ENCODE data around the gene CDKL4. TPM values are rescaled to one million over a fixed set of nuclear protein-coding genes. Genes with fewer than 3 reads are reported as not detected.
"Not testable (repeated sequence)": the region's sequence is repeated elsewhere in the genome, so short reads cannot be mapped to it uniquely, and the experiment has no call there.

Gene CDKL4
- polyA plus RNA-seq, 2 donors: not detected

DNA sequence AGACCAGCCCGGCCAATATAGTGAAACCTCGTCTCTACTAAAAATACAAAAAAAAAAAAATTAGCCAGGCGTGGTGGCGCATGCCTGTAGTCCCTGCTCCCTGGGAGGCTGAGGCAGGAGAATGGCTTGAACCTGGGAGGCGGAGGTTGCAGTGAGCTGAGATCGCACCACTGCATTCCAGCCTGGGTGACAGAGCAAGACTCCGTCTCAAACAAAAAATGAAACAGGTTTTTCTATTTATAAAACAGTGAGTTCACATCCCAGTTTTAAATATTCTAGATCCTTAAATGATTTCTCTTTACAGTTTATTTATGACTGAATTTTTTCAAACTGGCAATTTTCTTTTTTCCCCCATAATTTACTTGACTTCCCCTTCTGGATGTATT is 102.8 kb downstream of the CDKL4 start:
- H3K4me3 ChIP-seq (ENCODE audit: low read depth in 1 of 2, low read length in 2 of 2); H3K9me3 ChIP-seq (ENCODE audit: control insufficient read depth in 2 of 2, insufficient read depth in 1 of 2, low read depth in 1 of 2, low read length in 1 of 2); H3K36me3 ChIP-seq (ENCODE audit: control insufficient read depth in 2 of 2, insufficient read depth in 2 of 2, low read length in 1 of 2); H3K27me3 ChIP-seq (ENCODE audit: control insufficient read depth in 1 of 2, insufficient read depth in 2 of 2, low read length in 2 of 2); H3K4me1 ChIP-seq (ENCODE audit: control insufficient read depth in 2 of 2, insufficient read depth in 2 of 2, low read length in 1 of 2); H3K27ac ChIP-seq (ENCODE audit: low read depth in 2 of 2, low read length in 1 of 2): not testable (repeated sequence)
- WGBS, 2 donors: 85 to 87% methylated on average over 7 of the region's 7 CpGs

DNA sequence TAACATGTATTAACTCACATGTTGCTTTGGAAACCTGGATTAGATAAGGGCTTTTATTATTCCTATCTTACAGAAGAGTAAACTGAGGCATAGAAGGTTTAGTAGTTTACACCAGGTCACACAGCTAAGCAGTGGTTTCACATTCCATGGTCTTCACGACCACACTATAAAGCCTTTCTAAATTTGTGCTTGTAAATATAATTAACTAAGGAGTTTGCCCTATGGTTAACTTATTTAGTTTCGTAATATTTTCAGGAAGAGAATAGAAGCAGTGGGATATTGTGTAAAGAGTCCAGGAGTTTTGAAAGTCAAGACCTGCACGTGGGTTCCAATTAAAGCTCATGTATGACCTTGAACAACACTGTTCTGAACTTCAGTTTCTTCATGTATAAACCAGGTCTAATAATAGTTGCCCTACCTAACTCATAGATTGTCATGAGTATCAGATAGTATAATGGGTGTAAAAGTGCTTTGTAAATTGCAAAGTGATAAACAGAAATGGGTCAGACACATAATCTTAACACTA is 103.4 kb downstream of the CDKL4 start:
- Histone ChIP-seq H3K36me3 (ENCODE audit: control insufficient read depth in 2 of 2, insufficient read depth in 2 of 2, low read length in 1 of 2) (no peaks in the 10 kb centered on the region), H3K27me3 (ENCODE audit: control insufficient read depth in 1 of 2, insufficient read depth in 2 of 2, low read length in 2 of 2) (no peaks in the 10 kb centered on the region), H3K4me3 (ENCODE audit: low read depth in 1 of 2, low read length in 2 of 2) (no peak overlapping the region), H3K27ac (ENCODE audit: low read depth in 2 of 2, low read length in 1 of 2) (no peak overlapping the region), H3K4me1 (ENCODE audit: control insufficient read depth in 2 of 2, insufficient read depth in 2 of 2, low read length in 1 of 2) (no peaks in the 10 kb centered on the region), H3K9me3 (ENCODE audit: control insufficient read depth in 2 of 2, insufficient read depth in 1 of 2, low read depth in 1 of 2, low read length in 1 of 2) (no peaks in the 10 kb centered on the region)
- 57% methylated on average over 3 of the region's 3 CpGs for WGBS, 2 donors

DNA sequence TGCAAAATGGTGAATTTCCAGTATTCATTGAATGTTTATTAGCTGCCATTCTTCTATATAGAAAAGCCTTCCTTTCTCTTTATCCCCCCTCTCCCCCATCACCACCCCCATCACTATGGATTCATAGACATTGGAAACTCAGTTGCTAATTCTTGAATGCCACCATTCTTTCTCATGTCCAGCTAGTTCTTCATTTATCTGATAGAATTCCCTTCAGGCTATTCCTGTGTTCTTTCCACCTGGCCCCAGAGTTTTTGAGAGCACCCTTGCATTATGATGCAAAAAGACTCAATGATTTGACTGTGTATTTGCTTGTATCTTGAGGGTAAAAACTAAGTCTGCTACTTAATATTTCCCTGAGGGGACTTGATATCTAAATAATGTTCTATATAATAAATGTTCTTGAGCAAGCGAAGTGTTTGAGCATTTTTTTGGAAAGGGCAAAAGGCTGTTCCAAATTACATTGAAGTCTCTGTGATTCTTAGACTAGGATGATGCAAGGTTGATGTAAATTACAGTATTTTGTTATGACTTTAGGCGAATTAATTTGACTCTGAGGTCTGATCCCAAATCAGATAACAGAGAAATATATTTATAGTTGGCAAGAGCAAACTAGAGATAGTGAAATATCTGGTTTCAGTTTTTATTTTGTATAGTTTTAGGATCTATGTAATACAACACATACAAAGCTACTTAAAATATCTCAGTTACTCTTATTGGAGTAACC is 104.1 kb downstream of the CDKL4 start:
- no peaks in the 10 kb centered on the region for H3K4me1 ChIP-seq (ENCODE audit: control insufficient read depth in 2 of 2, insufficient read depth in 2 of 2, low read length in 1 of 2)
- H3K27me3 ChIP-seq (ENCODE audit: control insufficient read depth in 1 of 2, insufficient read depth in 2 of 2, low read length in 2 of 2): no peaks in the 10 kb centered on the region
- no peaks in the 10 kb centered on the region for H3K36me3 ChIP-seq (ENCODE audit: control insufficient read depth in 2 of 2, insufficient read depth in 2 of 2, low read length in 1 of 2)
- no peak overlapping the region for H3K27ac ChIP-seq (ENCODE audit: low read depth in 2 of 2, low read length in 1 of 2)
- 61 to 63% methylated on average over 2 of the region's 2 CpGs for WGBS, 2 donors
- H3K9me3 ChIP-seq (ENCODE audit: control insufficient read depth in 2 of 2, insufficient read depth in 1 of 2, low read depth in 1 of 2, low read length in 1 of 2): no peaks in the 10 kb centered on the region
- no peak overlapping the region for H3K4me3 ChIP-seq (ENCODE audit: low read depth in 1 of 2, low read length in 2 of 2)

DNA sequence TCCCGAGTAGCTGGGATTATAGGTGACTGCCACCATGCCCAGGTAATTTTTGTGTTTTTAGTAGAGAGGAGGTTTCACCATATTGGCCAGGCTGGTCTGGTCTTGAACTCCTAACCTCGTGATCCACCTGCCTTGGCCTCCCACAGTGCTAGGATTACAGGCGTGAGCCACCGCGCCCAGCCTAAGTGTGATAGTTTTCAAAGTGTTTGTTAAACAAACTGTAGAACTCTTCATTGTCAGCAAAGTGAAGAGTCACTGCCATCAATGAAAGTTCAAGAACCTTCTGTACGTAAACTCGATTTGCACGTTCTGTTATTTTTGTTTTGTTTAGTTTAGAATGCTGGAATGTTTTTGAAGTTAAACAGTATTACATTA is 104.9 kb downstream of the CDKL4 start:
- H3K4me3 ChIP-seq (ENCODE audit: low read depth in 1 of 2, low read length in 2 of 2): no peak overlapping the region
- no peaks in the 10 kb centered on the region for H3K9me3 ChIP-seq (ENCODE audit: control insufficient read depth in 2 of 2, insufficient read depth in 1 of 2, low read depth in 1 of 2, low read length in 1 of 2)
- H3K27me3 ChIP-seq (ENCODE audit: control insufficient read depth in 1 of 2, insufficient read depth in 2 of 2, low read length in 2 of 2): no peaks in the 10 kb centered on the region
- no peaks in the 10 kb centered on the region for H3K36me3 ChIP-seq (ENCODE audit: control insufficient read depth in 2 of 2, insufficient read depth in 2 of 2, low read length in 1 of 2)
- no peak overlapping the region for H3K27ac ChIP-seq (ENCODE audit: low read depth in 2 of 2, low read length in 1 of 2)
- no peaks in the 10 kb centered on the region for H3K4me1 ChIP-seq (ENCODE audit: control insufficient read depth in 2 of 2, insufficient read depth in 2 of 2, low read length in 1 of 2)
- WGBS, 2 donors: 86 to 91% methylated on average over 8 of the region's 8 CpGs

DNA sequence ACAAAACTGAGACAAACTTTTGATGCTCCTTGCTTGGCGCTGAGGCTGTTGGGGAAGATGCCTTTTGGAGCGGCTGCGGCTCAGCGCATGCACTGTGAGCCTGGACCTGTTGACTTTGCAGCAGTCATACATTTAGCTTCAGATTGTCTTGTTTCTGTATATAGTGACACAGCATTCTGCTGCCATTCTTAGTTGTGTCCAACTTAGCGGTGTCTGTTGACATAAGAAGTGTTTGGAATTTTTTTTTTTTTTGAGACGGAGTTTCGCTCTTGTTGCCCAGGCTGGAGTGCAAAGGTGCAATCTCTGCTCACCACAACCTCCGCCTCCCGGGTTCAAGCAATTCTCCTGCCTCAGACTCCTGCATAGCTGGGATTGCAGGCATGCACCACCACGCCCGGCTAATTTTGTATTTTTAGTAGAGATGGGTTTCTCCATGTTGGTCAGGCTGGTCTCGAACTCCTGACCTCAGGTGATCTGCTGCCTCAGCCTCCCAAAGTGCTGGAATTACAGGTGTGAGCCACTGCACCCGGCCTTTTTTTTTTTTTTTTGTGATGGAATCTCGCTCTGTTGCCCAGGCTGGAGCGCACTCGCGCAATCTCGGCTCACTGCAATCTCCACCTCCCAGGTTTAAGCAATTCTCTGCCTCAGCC is 105.5 kb downstream of the CDKL4 start:
- 90 to 91% methylated on average over 18 of the region's 18 CpGs for WGBS, 2 donors
- H3K27me3 ChIP-seq (ENCODE audit: control insufficient read depth in 1 of 2, insufficient read depth in 2 of 2, low read length in 2 of 2); H3K27ac ChIP-seq (ENCODE audit: low read depth in 2 of 2, low read length in 1 of 2); H3K4me3 ChIP-seq (ENCODE audit: low read depth in 1 of 2, low read length in 2 of 2); H3K36me3 ChIP-seq (ENCODE audit: control insufficient read depth in 2 of 2, insufficient read depth in 2 of 2, low read length in 1 of 2); H3K9me3 ChIP-seq (ENCODE audit: control insufficient read depth in 2 of 2, insufficient read depth in 1 of 2, low read depth in 1 of 2, low read length in 1 of 2); H3K4me1 ChIP-seq (ENCODE audit: control insufficient read depth in 2 of 2, insufficient read depth in 2 of 2, low read length in 1 of 2): not testable (repeated sequence)

DNA sequence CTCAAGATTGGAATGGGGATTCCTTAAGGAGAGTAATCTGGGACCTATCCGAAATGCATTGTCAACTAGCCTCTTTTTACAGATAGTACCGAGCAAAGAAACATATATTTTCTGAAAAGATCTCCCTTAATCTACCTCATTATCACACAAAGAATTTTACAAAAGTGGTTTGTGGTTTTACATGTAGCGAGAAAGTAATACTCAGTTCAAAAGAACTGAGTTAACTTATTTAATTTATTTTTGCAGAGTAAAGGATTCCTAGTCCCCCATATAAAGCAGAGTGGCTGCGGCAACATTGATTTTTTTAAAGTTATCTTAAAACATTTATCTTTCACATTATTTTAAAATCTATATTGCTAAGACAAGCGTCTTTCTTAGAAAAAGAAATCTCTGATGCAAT is 107.0 kb downstream of the CDKL4 start:
- Histone ChIP-seq H3K27me3 (ENCODE audit: control insufficient read depth in 1 of 2, insufficient read depth in 2 of 2, low read length in 2 of 2) (no peaks in the 10 kb centered on the region), H3K36me3 (ENCODE audit: control insufficient read depth in 2 of 2, insufficient read depth in 2 of 2, low read length in 1 of 2) (no peaks in the 10 kb centered on the region), H3K4me3 (ENCODE audit: low read depth in 1 of 2, low read length in 2 of 2) (no peak overlapping the region), H3K4me1 (ENCODE audit: control insufficient read depth in 2 of 2, insufficient read depth in 2 of 2, low read length in 1 of 2) (no peaks in the 10 kb centered on the region), H3K27ac (ENCODE audit: low read depth in 2 of 2, low read length in 1 of 2) (no peak overlapping the region), H3K9me3 (ENCODE audit: control insufficient read depth in 2 of 2, insufficient read depth in 1 of 2, low read depth in 1 of 2, low read length in 1 of 2) (no peaks in the 10 kb centered on the region)
- whole genome bisulfite sequencing, 2 donors: 71 to 73% methylated on average over 5 of the region's 5 CpGs

DNA sequence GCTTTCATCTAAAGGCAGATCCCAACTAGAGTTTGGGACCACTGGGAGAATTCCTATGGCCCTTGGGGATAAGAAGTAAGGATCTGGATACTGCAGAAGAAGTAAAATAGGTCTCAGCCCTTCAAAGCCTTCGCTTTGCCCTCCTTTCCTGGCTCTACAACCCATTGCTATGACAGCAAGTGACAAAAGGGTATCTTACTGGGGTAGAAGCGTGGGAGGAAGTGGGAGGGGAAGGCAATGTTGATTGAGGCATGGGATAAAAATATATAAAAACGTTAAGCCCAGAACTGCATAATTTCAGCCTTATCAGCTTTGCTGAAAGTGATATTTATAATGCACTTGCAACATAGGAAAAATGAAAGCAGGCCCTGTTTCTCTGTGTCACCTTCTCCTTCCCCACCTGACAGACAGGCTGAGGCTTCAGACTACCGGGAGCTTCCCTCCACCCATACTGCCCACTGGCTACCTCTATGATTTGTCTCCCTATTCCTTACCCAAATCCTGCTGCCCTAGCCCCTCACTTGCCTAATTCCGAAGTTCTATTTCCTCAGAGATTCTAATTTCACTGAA is 108.0 kb downstream of the CDKL4 start:
- Histone ChIP-seq H3K4me3 (ENCODE audit: low read depth in 1 of 2, low read length in 2 of 2) (no peak overlapping the region), H3K27me3 (ENCODE audit: control insufficient read depth in 1 of 2, insufficient read depth in 2 of 2, low read length in 2 of 2) (no peaks in the 10 kb centered on the region), H3K4me1 (ENCODE audit: control insufficient read depth in 2 of 2, insufficient read depth in 2 of 2, low read length in 1 of 2) (no peaks in the 10 kb centered on the region), H3K27ac (ENCODE audit: low read depth in 2 of 2, low read length in 1 of 2) (no peak overlapping the region), H3K9me3 (ENCODE audit: control insufficient read depth in 2 of 2, insufficient read depth in 1 of 2, low read depth in 1 of 2, low read length in 1 of 2) (no peaks in the 10 kb centered on the region), H3K36me3 (ENCODE audit: control insufficient read depth in 2 of 2, insufficient read depth in 2 of 2, low read length in 1 of 2) (no peaks in the 10 kb centered on the region)
- 75 to 81% methylated on average over 5 of the region's 5 CpGs for WGBS, 2 donors

DNA sequence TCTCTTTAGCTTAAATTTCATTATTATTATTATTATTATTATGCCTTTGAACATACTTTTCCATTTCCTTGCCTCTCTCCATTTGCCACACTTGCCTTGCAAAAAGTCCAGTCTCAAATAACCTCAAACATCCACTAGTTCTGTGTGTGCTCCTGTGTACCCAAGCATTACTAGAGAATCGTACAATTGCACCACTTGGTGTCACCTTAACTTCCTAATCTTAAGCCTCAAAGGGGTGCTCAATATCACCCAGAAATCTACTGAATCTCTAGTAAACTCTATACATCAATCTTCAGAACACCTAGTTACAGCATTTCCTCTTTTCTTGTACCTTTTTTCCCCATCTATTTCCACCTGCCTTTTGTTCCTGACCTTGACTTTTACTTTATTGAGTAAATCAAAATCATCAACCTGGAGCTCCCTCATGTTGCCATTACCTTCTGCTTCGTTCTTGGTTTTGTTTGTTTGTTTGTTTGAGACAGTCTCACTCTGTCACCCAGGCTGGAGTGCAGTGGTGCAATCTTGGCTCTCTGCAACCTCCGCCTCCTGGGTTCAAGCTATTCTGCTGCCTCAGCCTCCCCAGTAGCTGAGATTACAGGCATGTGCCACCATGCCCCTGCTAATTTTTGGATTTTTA is 110.4 kb downstream of the CDKL4 start:
- H3K4me3 ChIP-seq (ENCODE audit: low read depth in 1 of 2, low read length in 2 of 2): no peak overlapping the region
- no peaks in the 10 kb centered on the region for H3K27me3 ChIP-seq (ENCODE audit: control insufficient read depth in 1 of 2, insufficient read depth in 2 of 2, low read length in 2 of 2)
- no peaks in the 10 kb centered on the region for H3K4me1 ChIP-seq (ENCODE audit: control insufficient read depth in 2 of 2, insufficient read depth in 2 of 2, low read length in 1 of 2)
- no peak overlapping the region for H3K27ac ChIP-seq (ENCODE audit: low read depth in 2 of 2, low read length in 1 of 2)
- no peaks in the 10 kb centered on the region for H3K9me3 ChIP-seq (ENCODE audit: control insufficient read depth in 2 of 2, insufficient read depth in 1 of 2, low read depth in 1 of 2, low read length in 1 of 2)
- H3K36me3 ChIP-seq (ENCODE audit: control insufficient read depth in 2 of 2, insufficient read depth in 2 of 2, low read length in 1 of 2): no peaks in the 10 kb centered on the region
- WGBS, 2 donors: 83% methylated on average over 3 of the region's 3 CpGs

DNA sequence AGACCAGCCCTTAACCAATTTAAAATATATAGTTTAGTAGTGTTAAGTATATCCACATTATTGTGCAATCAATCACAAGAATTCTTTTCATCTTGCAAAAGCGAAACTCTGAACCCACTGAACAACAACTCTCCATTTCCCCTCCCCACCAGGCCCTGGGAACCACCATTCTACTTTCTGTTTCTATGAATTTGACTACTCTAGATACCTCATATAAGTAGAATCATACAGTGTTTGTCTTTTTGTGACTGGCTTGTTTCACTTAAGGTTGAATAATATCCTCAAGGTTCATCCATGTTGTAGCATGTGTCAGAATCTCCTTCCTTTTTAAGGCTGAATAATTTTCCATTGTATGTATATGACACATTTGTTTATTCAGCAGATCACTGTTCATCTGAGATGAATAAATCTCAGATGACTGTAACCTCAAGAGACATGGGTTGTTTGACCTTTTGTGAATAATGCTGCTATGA is 114.8 kb downstream of the CDKL4 start:
- no peaks in the 10 kb centered on the region for H3K9me3 ChIP-seq (ENCODE audit: control insufficient read depth in 2 of 2, insufficient read depth in 1 of 2, low read depth in 1 of 2, low read length in 1 of 2)
- H3K27ac ChIP-seq (ENCODE audit: low read depth in 2 of 2, low read length in 1 of 2): no peak overlapping the region
- no peaks in the 10 kb centered on the region for H3K4me1 ChIP-seq (ENCODE audit: control insufficient read depth in 2 of 2, insufficient read depth in 2 of 2, low read length in 1 of 2)
- no peaks in the 10 kb centered on the region for H3K27me3 ChIP-seq (ENCODE audit: control insufficient read depth in 1 of 2, insufficient read depth in 2 of 2, low read length in 2 of 2)
- 65 to 69% methylated on average over 1 of the region's 1 CpG for WGBS, 2 donors
- H3K4me3 ChIP-seq (ENCODE audit: low read depth in 1 of 2, low read length in 2 of 2): no peak overlapping the region
- H3K36me3 ChIP-seq (ENCODE audit: control insufficient read depth in 2 of 2, insufficient read depth in 2 of 2, low read length in 1 of 2): no peaks in the 10 kb centered on the region

Measured in esophagus (tissue), 2 donors.